ENCODE results near the gene PPP1R12B.
"Not testable (repeated sequence)": the region's sequence is repeated elsewhere in the genome, so short reads cannot be mapped to it uniquely, and the experiment has no call there.

The PPP1R12B gene

GRCh38 chr1:202540014-202540413, 191.5 kb downstream of the PPP1R12B start:
- FAIRE-seq, result no peak

DNA sequence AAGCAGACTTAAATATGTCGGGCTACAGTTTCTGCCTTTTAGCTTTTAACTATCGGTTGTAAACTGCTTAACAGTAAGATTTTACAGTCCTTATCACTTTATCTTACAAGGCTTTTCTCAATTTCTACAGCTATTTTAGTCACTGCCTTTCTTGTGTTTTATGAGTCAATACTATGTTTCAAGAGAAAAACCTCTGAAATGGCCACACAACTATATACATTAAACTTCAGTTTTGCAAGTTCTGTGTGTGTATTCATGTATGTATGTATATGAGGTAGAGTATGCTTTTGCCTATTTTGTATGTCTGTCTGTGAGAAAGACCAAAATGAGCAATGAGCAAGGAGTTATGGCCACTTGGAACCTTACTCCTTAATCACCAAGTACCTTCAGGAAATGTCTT, 191.9 kb downstream of the PPP1R12B start:
- no peak for FAIRE-seq

DNA sequence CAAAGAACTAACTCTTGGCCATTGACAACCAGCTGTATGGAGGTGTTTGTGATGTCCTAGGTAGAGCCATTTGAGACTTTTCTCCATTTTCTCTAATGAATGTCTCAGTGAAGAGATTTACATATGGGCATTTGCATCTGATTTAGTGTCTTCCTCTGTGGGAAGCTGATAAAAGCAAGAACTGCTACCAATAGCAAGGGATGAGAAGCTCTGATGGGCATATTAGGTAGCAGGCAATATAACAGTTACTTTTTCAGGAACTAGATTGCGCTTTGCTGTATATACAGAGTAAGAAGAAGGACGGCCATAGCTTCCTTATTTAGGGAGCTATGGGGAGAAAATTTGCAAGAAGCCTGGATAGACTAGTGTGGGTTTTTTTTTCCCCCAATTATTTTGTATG, 192.4 kb downstream of the PPP1R12B start:
- FAIRE-seq, result not testable (repeated sequence)

DNA sequence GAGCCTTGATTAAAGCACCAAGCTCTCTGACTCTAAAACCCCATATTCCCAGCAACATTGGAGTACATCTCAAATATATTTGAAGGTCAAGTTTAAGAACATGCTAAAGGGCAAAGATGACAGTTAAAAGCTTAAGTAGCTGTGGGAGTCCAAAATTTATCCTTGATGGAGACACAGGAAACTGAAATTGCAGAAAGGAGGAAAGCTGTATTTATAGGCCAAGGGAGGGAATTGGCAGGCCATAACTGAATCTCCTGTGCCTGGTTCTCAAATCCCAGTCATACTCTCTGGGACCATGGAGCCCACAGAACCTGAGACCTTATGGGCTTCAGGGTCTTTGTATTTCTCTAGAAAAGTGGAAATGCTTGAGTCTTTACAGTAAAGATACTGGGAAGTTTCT, 193.9 kb downstream of the PPP1R12B start:
- not testable (repeated sequence) for FAIRE-seq

- FAIRE-seq, result not testable (repeated sequence)
These were observed 195.0 kb downstream of the PPP1R12B start for GRCh38 chr1:202543537-202543936.

DNA sequence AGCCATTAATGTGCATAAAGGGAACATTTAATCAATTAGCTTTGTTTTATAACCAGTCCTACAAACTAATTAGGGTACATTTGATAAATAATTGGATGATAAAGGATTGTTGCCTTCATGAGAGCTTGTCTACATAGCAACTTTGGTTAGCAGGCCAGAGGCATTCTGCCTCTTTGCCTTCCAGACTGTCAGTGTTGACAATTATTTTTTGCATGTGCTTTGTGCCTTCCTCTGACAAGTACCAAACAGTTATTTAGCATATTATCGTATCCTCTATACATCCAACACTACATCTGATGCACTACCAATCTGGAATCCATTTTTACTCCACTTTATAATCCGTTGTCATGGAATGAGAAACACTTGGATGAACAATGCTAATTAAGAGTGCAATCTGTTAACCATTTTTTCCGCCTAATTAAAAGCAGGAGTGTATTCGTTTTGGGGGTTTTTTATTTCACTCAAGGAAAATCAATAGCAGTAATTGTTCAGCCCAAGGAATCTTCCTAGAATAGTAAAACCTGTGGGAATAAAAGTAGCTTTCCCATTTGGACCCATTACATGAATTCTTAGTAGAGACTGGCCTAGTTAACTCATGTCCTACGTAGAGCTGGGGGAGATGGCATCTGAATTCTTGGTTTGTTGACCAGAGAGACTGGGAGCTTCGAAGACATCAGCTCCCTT, 196.4 kb downstream of the PPP1R12B start:
- FAIRE-seq, result not testable (repeated sequence)

DNA sequence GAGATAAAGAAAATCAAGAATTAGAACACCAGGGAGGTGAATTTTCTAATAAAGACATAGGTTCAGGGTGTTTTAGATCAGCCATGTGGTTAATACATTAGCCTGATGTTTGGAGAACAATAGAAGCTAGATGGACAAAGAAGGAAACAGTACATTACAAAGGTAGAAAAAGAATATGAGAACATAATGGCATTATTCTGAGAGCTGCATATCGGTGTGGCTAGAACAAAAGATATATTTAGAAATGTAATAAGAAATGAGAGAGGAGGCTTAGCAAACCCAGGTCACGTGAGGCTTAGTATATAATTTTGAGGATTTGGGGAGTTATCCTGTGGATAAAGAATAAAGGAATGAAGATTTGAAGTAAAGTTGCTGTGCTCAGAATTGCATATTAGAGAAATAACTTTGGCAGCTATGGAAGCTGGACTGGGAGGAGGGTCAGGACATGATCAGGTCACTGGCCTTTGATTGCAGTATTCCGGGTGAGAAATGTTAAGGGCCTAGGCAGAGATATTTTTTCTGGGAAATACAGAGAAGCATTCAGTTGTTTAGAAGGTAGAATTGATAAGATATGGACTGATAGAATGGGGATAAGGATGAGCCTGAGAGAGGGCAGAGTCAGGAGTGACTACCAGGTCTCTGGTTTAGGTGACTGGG, 197.3 kb downstream of the PPP1R12B start:
- FAIRE-seq, result not testable (repeated sequence)

DNA sequence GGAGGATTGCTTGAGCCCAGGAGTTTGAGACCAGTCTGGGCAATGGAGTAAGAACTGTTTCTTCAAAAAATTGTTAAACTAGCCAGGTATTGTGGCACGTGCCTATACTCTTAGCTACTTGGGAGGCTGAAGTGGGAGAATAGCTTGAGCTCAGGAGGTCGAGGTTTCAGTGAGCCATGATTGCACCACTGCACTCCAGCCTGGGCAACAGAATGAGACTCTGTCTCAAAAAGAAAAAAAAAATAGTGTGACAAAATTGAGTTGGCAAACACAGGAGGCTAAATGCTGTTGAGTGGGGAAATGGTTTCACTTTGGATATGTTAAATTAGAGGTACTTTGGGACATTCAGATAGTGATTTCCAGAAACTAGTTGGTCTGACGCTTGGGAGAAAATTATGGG, 197.9 kb downstream of the PPP1R12B start:
- not testable (repeated sequence) for FAIRE-seq

- not testable (repeated sequence) for FAIRE-seq
These were observed 198.3 kb downstream of the PPP1R12B start for GRCh38 chr1:202546796-202547195.

- no peak for FAIRE-seq
These were observed 198.7 kb downstream of the PPP1R12B start for GRCh38 chr1:202547215-202547614.

DNA sequence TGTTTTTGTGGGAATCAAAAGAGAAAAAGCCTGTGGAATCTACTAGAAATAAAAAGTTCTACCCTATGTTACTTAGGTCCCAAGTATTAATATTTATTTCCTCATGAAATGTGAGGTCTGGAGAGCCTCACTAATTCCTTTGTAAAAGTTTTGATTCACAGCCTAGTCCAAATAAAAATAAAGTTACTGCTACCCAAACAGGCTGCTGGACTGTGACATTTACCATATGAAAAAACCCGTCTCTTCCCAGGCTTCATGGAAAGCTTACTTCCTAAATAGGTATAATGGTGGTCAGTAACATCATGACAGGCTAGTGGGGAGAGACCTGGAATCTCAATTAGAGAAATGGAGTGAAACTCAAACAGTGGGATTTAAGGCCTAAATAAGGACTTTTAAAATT, 201.6 kb downstream of the PPP1R12B start:
- FAIRE-seq, result not testable (repeated sequence)

- FAIRE-seq, result no peak
These were observed 203.2 kb downstream of the PPP1R12B start for GRCh38 chr1:202551683-202552082.

- not testable (repeated sequence) for FAIRE-seq
These were observed 204.1 kb downstream of the PPP1R12B start for GRCh38 chr1:202552615-202553014.

DNA sequence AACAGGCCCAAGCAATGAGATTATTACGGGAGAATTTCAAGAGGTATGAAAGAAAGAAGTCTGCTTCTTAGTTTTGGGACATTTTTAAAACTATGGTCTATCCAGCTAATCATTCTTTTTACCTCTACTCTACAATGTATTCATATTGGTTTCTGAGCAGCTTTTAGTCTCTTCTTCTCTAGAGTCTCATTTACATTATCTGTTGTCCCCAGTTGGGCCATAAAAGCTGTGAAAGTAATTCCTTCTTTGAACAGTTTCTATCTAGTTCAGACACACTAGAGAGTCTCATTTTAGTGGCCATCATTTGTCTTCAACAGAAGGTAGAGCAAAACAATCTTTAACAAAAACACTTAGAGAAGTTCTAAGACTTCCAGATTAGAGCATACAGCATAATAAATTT, 204.6 kb downstream of the PPP1R12B start:
- not testable (repeated sequence) for FAIRE-seq

- FAIRE-seq, result no peak
These were observed 205.1 kb downstream of the PPP1R12B start for GRCh38 chr1:202553560-202554038.

GRCh38 chr1:202554619-202555018, 206.1 kb downstream of the PPP1R12B start:
- not testable (repeated sequence) for FAIRE-seq

GRCh38 chr1:202556037-202556436, 207.5 kb downstream of the PPP1R12B start:
- not testable (repeated sequence) for FAIRE-seq

DNA sequence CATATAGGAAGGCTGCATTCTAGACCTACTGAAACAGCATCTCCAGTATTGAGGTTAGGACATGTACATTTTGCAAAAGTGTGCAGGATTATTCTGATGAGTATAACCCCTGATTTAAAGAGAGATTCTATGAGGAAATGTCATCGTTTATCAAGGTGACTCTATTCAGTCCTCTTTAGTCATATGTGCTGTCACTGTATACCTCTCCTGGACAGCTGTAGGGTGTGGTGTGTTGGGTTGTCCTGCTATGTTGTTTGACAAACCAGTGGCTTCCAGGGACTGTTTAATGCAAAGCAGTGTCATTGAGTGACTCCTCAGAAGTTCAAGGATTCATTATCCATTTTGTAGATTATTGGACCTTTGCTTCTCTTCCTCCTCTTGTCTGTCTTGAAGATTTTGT, 209.2 kb downstream of the PPP1R12B start:
- not testable (repeated sequence) for FAIRE-seq

- FAIRE-seq, result no peak
These were observed 212.7 kb downstream of the PPP1R12B start for GRCh38 chr1:202561240-202561639.

DNA sequence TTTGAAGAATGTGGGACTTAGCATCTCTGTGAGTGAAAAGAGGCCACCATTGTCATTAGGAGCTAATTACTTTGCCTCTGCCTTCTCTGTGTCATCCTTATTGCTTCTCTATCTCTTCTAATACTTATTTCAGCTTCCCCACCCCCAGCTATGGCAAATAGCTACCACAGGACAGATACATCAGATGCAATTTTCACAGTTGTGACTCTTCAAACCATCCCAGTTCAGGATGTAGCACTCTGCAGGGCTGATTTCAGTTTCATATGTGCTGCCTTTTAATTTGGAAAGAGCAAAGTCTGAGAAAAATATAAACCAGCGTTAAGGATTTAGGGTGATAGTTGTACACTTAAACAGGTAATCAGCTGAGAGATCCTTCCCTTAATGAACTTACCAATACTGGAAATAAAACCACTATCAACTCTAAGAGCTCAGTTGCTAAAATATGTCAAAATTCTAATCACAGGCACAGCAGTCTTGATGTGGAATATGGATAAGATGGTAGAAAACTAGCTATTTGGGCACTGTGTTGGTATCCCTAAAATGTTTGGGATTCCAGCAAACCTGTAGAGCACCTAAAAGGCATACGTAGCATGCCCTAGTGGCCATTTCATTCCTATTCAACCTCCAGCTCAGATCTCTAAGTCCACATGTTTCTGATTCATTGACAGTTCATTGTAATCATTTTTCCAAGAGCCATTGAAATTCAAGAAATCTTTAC, 213.4 kb downstream of the PPP1R12B start:
- FAIRE-seq, result no peak

DNA sequence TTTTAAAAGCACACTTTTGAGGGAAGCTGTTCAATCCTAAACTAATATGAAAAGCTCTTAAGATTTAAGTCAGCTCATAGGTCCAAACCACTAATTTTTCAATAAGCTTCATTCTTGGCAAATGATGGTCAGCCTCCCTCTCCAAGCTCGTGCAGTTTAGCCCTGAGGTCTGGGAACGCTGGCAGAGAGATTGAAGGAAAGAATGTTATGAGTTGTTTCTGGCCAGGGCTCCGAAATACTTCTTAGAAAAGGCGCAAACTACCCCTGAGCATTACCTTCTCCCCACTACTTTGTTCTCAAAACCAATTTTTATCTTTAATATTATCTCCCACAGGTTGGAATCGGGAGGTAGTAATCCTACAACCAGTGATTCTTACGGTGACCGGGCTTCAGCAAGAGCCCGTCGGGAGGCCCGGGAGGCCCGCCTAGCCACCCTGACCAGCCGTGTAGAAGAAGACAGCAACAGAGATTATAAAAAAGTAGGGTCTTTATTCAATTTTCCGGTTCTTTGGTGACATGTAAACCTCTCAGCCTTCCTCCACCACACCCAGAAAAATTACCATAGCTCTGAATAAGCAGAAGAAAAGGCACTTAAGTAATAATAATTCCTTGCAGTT, 214.1 kb downstream of the PPP1R12B start:
- FAIRE-seq, result no peak

GRCh38 chr1:202563818-202564217, 215.3 kb downstream of the PPP1R12B start:
- FAIRE-seq, result no peak

DNA sequence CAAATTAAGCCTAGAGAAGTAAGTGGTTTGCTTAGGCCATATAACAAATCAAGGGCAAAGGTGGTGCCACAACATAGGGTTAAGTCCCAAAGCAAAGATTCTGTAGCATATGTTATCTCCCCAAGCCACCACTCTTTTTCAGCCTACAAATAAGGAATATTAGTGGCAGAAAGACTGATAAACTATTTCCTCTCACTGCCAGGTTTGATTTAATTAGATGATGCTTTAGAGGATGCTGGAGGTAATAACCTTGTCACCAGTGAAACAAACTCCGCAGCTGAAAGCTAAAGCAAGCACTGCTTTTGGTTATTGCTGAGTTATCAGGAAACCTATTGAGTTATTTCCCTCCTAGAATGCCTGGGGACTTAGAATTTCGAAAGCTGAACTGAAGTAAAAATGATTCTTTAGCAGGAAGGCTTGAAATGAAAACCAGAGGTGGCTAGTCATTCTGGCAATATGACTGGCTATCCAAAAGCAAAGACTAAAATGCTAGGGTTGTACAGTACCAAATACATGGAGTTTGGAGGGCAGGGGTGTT, 216.5 kb downstream of the PPP1R12B start:
- no peak for FAIRE-seq

All from A204.1 (cell line).